ENCODE data around the gene GNPTG.

The GNPTG gene

DNA sequence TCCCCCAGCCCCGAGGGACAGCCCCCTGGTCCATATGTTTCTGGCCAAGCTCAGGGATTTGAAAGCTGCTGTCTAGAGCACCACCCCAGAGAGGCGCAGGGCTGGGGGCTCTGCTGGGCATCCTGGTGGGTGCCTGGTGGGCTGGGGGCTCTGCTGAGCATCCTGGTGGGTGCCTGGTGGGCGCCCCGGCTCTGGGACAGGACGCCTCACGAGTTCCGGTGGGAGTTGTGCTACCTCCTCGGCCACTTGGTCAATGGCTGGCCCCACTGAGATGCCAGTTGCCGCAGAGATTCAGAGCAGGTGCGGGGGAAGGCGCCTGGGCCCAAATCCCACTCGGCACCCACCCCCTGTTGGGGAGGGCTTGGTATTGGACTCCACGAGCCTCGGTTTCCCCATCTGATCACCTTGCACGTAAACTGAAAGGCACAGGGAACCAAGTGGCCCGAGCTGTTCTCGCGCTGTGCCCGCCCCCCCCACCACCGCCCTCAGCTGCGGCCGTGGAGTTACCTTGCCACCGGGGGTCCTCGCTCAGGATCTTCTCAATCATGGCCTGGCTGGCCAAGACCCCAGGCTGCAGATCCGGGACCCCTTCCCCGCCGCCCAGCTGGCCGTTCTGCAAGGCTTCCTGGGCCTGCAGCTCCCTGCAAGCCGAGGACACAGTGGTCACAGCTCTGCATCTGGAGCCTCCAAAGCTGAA is 49.5 kb downstream of the GNPTG start:
- DNase-seq, result no peak

DNA sequence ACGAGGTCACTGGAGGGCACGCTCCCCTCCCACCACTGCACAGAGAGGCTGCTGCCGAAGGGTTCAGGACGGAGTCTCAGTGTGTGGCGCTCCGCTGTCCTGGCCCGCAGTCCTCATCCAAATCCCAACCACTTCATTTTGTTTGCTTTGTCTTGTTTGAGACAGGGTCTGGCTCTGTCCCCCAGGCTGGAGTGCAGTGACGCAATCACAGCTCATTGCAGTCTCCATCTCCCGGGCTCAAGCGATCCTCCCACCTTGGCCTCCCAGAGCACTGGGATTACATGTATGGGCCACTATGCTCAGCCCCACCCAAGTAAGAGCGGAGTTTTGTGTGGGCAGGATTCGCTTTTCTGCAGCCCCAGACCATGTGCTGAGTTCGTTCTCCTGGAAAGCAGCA is 50.0 kb downstream of the GNPTG start:
- no peak for DNase-seq

- no peak for DNase-seq
These were observed 51.3 kb downstream of the GNPTG start for GRCh38 chr16:1403036-1403435.

DNA sequence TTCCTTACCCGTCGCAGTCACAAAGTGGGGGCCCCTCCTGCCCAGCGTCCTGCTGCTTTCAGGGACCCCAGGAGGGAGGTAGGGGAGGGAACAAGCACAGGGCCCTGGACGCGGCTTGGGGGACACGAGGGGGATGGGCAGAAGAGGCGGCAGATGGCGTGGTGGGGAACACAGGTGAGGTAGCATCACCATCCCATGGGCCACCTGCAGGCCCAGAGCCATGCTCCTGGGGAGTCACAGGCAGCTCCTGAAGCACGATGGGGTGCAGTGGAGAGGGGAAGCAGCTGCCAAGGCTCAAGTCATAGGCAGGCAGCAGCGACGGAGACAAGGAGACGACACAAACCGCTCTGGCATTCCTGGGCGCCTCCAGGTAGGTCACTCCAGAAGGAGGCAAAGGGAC is 52.0 kb downstream of the GNPTG start:
- DNase-seq, result no peak

DNA sequence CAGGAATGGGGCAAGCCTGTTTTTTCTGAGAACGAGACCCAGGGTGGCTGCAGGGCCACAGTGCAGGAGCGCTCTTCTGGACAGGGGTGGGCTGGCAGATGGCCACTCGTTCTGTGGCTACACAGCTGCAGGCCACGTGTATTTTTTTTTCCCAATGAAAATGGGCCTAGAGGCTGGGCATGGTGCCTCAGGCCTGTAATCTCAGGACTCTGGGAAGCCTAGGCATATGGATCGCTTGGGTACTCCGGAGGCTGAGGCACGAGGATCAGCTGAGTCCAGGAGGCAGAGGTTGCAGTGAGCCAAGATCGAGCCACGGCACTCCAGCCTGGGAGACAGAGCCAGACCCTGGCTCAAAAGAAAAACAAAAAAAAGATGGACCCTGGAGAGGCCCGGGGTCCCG is 56.0 kb downstream of the GNPTG start:
- DNase-seq, result no peak

DNA sequence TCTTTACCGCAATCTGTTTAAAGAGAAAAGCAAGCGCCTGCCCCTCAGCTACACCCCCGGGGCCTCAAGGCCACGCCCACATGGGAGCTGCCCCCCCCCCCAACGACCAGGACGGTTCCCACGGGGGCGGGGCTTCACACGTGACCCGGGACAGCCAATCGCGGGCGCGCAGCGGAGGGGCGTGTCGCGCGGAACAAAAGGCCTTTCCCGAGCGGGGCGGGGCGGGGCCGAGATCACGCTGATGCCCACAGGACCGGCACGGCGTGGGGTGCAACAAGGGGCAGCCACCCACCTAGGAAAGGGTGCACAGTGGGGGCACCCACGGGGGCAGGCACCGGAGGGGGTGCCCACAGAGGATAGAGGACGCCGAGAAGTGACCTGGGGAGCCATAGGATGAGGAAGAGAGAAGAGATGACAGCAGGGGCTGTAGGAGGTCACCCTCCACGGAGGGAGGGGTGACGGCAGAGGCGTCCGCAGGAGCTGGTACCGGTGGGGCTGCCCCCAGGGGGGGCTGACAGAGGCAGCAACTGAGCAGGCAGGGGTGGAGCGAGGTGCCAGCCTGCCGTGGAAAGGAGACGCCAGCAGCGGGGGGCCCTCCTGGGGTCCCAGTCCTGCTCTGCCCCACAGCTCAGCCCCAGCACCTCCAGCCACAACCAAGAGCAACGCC is 56.6 kb downstream of the GNPTG start:
- DNase-seq, result peak; percentile 76

GRCh38 chr16:1412847-1413246 is 61.1 kb downstream of the GNPTG start:
- no peak for DNase-seq
